ENCODE measurements around the gene TP53I3. TPM values are rescaled to one million over a fixed set of nuclear protein-coding genes. Genes with fewer than 3 reads are reported as not detected.

The TP53I3 gene
- total RNA-seq, 1 donor from 2014 or later: 38.3 TPM

- no peak overlapping the region for H3K27ac Mint-ChIP-seq (ENCODE audit: unreplicated experiment)
- H3K4me1 Mint-ChIP-seq: no peaks in the 10 kb centered on the region
- H3K27me3 Mint-ChIP-seq (ENCODE audit: low read depth): no peaks in the 10 kb centered on the region
- DNase-seq (ENCODE audit: low read depth, low spot score): no peak
- no peaks in the 10 kb centered on the region for H3K9me3 Mint-ChIP-seq
- H3K36me3 Mint-ChIP-seq (ENCODE audit: low read depth): no peaks in the 10 kb centered on the region
- H3K4me3 Mint-ChIP-seq: no peak overlapping the region
- TF ChIP-seq, protein P1, sequence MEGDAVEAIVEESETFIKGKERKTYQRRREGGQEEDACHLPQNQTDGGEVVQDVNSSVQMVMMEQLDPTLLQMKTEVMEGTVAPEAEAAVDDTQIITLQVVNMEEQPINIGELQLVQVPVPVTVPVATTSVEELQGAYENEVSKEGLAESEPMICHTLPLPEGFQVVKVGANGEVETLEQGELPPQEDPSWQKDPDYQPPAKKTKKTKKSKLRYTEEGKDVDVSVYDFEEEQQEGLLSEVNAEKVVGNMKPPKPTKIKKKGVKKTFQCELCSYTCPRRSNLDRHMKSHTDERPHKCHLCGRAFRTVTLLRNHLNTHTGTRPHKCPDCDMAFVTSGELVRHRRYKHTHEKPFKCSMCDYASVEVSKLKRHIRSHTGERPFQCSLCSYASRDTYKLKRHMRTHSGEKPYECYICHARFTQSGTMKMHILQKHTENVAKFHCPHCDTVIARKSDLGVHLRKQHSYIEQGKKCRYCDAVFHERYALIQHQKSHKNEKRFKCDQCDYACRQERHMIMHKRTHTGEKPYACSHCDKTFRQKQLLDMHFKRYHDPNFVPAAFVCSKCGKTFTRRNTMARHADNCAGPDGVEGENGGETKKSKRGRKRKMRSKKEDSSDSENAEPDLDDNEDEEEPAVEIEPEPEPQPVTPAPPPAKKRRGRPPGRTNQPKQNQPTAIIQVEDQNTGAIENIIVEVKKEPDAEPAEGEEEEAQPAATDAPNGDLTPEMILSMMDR (conservative IDR thresholded peaks at IDR 0.05): no peak
Measured at GRCh38 chr2:24058564-24059271, 25.9 kb downstream of the TP53I3 start.

DNA sequence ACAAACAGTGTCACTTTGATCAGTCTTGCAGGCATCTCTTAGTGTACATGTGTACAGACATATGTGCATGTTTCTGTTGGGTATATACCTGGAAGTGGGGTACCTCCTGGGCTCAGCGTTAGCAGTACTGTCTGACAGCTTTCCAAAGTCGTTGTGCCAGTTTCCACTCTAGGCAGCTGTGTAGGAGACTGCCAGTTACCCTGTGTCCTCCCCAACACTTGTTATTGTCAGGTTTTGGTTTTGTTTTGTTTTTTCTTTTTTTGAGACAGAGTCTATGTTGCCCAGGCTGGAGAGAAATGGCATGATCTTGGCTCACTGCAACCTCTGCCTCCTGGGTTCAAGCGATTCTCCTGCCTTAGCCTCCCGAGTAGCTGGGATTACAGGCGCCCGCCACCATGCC is 28.9 kb downstream of the TP53I3 start:
- Mint-ChIP-seq H3K36me3 (ENCODE audit: low read depth) (no peaks in the 10 kb centered on the region), H3K27ac (ENCODE audit: unreplicated experiment) (no peak overlapping the region), H3K4me1 (no peaks in the 10 kb centered on the region), H3K27me3 (ENCODE audit: low read depth) (no peaks in the 10 kb centered on the region), H3K4me3 (peak overlapping the region; percentile 20), H3K9me3 (no peaks in the 10 kb centered on the region)
- TF ChIP-seq, protein P1 (conservative IDR thresholded peaks at IDR 0.05): no peak
- no peak for DNase-seq (ENCODE audit: low read depth, low spot score)

DNA sequence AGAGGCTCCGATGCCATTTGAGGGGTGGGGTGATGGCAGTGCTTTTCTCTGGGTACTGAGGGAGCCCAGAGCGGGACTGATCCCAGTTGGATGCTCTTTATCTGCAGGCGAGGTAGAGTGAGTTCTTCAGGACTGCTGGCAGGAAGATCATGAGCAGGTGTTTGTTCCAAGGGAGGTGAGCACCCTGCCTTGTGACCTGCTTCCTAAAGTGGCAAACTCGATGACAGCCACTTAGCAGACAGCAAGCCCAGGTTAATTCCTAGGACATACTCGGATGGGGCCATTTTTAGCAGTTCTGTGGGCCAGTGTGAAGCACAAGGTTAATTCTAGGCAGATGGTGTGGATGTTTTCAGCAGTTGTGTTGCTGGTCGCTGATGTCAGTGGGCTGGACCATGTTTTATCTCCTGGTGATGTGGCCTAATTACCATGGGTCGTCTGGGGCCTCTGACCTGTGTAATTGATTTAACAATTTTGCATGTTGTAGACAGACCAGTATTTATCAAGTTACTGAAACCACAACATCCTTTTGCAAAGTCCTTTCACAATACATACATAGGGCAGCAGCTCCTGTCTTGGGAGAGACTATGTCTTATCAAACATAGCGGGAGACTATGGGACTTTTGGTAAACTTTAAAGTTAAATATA is 30.1 kb downstream of the TP53I3 start:
- Mint-ChIP-seq H3K9me3 (no peaks in the 10 kb centered on the region), H3K27me3 (ENCODE audit: low read depth) (no peaks in the 10 kb centered on the region), H3K4me1 (no peaks in the 10 kb centered on the region), H3K36me3 (ENCODE audit: low read depth) (no peaks in the 10 kb centered on the region), H3K4me3 (no peak overlapping the region), H3K27ac (ENCODE audit: unreplicated experiment) (no peak overlapping the region)
- TF ChIP-seq, protein P1 (conservative IDR thresholded peaks at IDR 0.05): no peak
- no peak for DNase-seq (ENCODE audit: low read depth, low spot score)

- H3K4me1 Mint-ChIP-seq: no peaks in the 10 kb centered on the region
- DNase-seq (ENCODE audit: low read depth, low spot score): no peak
- H3K4me3 Mint-ChIP-seq: no peak overlapping the region
- TF ChIP-seq, protein P1 (conservative IDR thresholded peaks at IDR 0.05): no peak
- H3K9me3 Mint-ChIP-seq: no peaks in the 10 kb centered on the region
- H3K27me3 Mint-ChIP-seq (ENCODE audit: low read depth): no peaks in the 10 kb centered on the region
- no peak overlapping the region for H3K27ac Mint-ChIP-seq (ENCODE audit: unreplicated experiment)
- H3K36me3 Mint-ChIP-seq (ENCODE audit: low read depth): no peaks in the 10 kb centered on the region
Measured at GRCh38 chr2:24052951-24053350, 31.7 kb downstream of the TP53I3 start.

DNA sequence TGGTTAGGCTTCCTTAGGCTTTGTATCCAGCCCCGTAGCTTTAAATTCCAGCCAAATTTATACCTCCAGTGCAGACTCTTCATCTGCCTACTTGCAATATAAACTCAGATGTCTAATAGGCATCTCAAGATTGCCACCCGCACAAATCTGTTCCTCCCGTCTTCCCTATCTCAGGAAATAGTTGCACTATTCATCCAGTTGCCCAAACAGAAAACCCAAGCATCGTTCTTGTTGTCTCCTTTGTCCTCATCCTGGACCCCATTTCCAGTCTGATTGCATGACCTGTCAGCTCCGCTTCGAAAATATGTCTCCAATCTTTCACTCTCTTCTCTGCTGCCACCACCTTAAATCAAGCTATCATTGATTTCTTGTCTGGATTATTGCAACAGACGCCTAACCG is 32.8 kb downstream of the TP53I3 start:
- H3K27ac Mint-ChIP-seq (ENCODE audit: unreplicated experiment): no peak overlapping the region
- TF ChIP-seq, protein P1 (conservative IDR thresholded peaks at IDR 0.05): no peak
- no peak for DNase-seq (ENCODE audit: low read depth, low spot score)
- H3K9me3 Mint-ChIP-seq: no peaks in the 10 kb centered on the region
- H3K4me1 Mint-ChIP-seq: peaks cover 11% of the 10 kb centered on the region
- no peaks in the 10 kb centered on the region for H3K36me3 Mint-ChIP-seq (ENCODE audit: low read depth)
- H3K27me3 Mint-ChIP-seq (ENCODE audit: low read depth): no peaks in the 10 kb centered on the region
- no peak overlapping the region for H3K4me3 Mint-ChIP-seq

Data from neural crest cell (in vitro differentiated cells).